K562 (cell line): ENCODE measurements around the gene PSD4. TPM values are rescaled to one million over a fixed set of nuclear protein-coding genes. Genes with fewer than 3 reads are reported as not detected.
A peak's percentile ranks its signal among the peaks of the same experiment; 100 is the strongest.

Experiments used
- CAMTA2 ChIP-seq: fragments of 250-450 bp; sonication (Bioruptor Pico); conservative IDR thresholded peaks from 2 replicates; pipeline ENCODE4 v1.5.1; 2022
- ESRRB ChIP-seq: fragments of 250-450 bp; sonication (Bioruptor Pico); IDR thresholded peaks from 2 replicates; pipeline ENCODE4 v1.5.0; 2020; ENCODE audit warnings: mild to moderate bottlenecking, moderate library complexity, borderline replicate concordance
- MAX ChIP-seq: sonication (generic); formaldehyde crosslinking; IDR thresholded peaks from 2 replicates; pipeline ENCODE4 v1.9.0; 2022; ENCODE audit warnings: mild to moderate bottlenecking, missing genetic modification reagents
- MLLT1 ChIP-seq, 2 experiments: fragments of 450-650 bp; IDR thresholded peaks; 2 replicates each; pipeline ENCODE4 v1.6.1; 2016
- SNRNP70 ChIP-seq: fragments of 200-400 bp; formaldehyde crosslinking; optimal IDR thresholded peaks from 2 replicates; pipeline ENCODE3; 2017; ENCODE audit warnings: low read depth, low read length
- TRIM28 ChIP-seq: fragments of 450-650 bp; IDR thresholded peaks from 2 replicates; pipeline ENCODE4 v1.6.1; 2017
- ZC3H11A ChIP-seq: IDR thresholded peaks from 2 replicates; pipeline ENCODE4 v1.6.1; 2012; ENCODE audit warnings: low read depth, low read length, improper control_type of control experiment
- ZNF518B ChIP-seq: fragments of 250-450 bp; sonication (Bioruptor Pico); IDR thresholded peaks from 2 replicates; pipeline ENCODE4 v1.5.0; 2021; ENCODE audit warnings: mild to moderate bottlenecking, moderate library complexity
- ZNF639 ChIP-seq, 2 experiments: fragments of 200-800 bp in 1 of 2; sonication (Bioruptor generic) in 1 of 2; sonication (generic) in 1 of 2; formaldehyde crosslinking in 1 of 2; IDR thresholded peaks in 1 of 2; conservative IDR thresholded peaks in 1 of 2; 2 replicates each; pipeline versions ENCODE4 v1.5.0 to v1.6.1; 2016 to 2020; ENCODE audit warnings: missing compliant biosample characterization in 1 of 2, missing genetic modification characterization in 1 of 2, missing genetic modification reagents in 1 of 2
- ZNF696 ChIP-seq: fragments of 250-450 bp; sonication (Bioruptor Pico); conservative IDR thresholded peaks from 2 replicates; pipeline ENCODE4 v1.4.0; 2020; ENCODE audit warnings: mild to moderate bottlenecking, moderate library complexity
- polyA plus RNA-seq, 8 experiments: library from polyadenylated mRNA; depleted of rRNA in 4 of 8; stranded (reverse) in 5 of 8; unstranded in 3 of 8; fragments of >200 nt; fragmentation: Nextera tagmentation in 2 of 8; fragmentation: Illumina TruSeq in 1 of 8; extraction: Ambion mirVana in 2 of 8; extraction: Trizol in 1 of 8; gene quantifications; 2 replicates each; pipeline versions ENCODE4 v1.2.1 to v1.2.3, GENCODE V29; 2011 to 2014; ENCODE audit warnings: inconsistent platforms in 1 of 8, missing spikeins in 1 of 8
- total RNA-seq, 7 experiments: library from RNA; depleted of rRNA in 6 of 7; stranded (reverse); fragments of >200 nt in 6 of 7; fragmentation: Illumina TruSeq in 2 of 7; extraction: Trizol in 2 of 7; gene quantifications; 2 replicates each; pipeline versions ENCODE4 v1.2.1 to v1.2.3, GENCODE V29; 2011 to 2021; ENCODE audit warnings: low replicate concordance in 1 of 7

PSD4 gene
- total and polyA plus RNA-seq, 9 of the 15 experiments (the other 6 are each of a cell fraction or from before 2014, with no cell fraction given) = 0.46 to 54.0 (median 20.8) TPM

- 0 out of 4 replicates have a peak, but pooled peaks of 1 of the 2 experiments have one; percentile 1 for TF ChIP-seq MLLT1 (IDR thresholded peaks at IDR 0.05)
- TF ChIP-seq ESRRB (CRISPR knock-in tag) = no peak
- no peak for TF ChIP-seq ZC3H11A
- TF ChIP-seq MAX = no peak
- TF ChIP-seq CAMTA2 (CRISPR knock-in tag) = no peak
- no peak for TF ChIP-seq ZNF696
- no peak for TF ChIP-seq TRIM28
- TF ChIP-seq SNRNP70 = no peak
- no peak for TF ChIP-seq ZNF639 (CRISPR knock-in tag; conservative IDR thresholded peaks at IDR 0.05 in 1 of 2, IDR thresholded peaks at IDR 0.05 in 1 of 2)
- no peak for TF ChIP-seq ZNF518B (CRISPR knock-in tag)
These were observed 592 bp downstream of the PSD4 start (continued) for GRCh38 chr2:113174376-113174750.
